ENCODE results near the gene HMGXB4.

The HMGXB4 gene

GRCh38 chr22:35328472-35328885 is 71.2 kb downstream of the HMGXB4 start:
- Histone ChIP-seq H3K27me3 (replicated peaks; ENCODE audit: insufficient read depth, low read length) (no peaks in the 10 kb centered on the region), H3K4me2 (ENCODE audit: low read depth, low read length) (no peak overlapping the region), H3K36me3 (replicated peaks; ENCODE audit: insufficient read depth, low read length) (no peaks in the 10 kb centered on the region), H3K4me1 (ENCODE audit: low read length) (no peaks in the 10 kb centered on the region), H3K4me3 (ENCODE audit: low read length) (no peak overlapping the region), H3F3A (ENCODE audit: insufficient read depth, low read length) (no peaks in the 10 kb centered on the region), H4K20me1 (ENCODE audit: insufficient read depth, low read length) (no peaks in the 10 kb centered on the region), H2AFZ (ENCODE audit: low read length) (no peak overlapping the region), H3K9me2 (replicated peaks; ENCODE audit: insufficient read depth, low read length) (no peaks in the 10 kb centered on the region), H3K27ac (ENCODE audit: low read length) (no peak overlapping the region), H3K9me3 (replicated peaks; ENCODE audit: insufficient read depth, low read length) (no peaks in the 10 kb centered on the region), H3K79me2 (ENCODE audit: low read length) (no peaks in the 10 kb centered on the region), H3K9ac (ENCODE audit: low read length) (no peak overlapping the region)
- no peak for TF ChIP-seq EZH2 (optimal IDR thresholded peaks at IDR 0.05; ENCODE audit: low read depth, low read length)
- no peak for TF ChIP-seq EZH2phosphoT487 (IDR thresholded peaks at IDR 0.05; ENCODE audit: low read length)
- TF ChIP-seq, protein P1, sequence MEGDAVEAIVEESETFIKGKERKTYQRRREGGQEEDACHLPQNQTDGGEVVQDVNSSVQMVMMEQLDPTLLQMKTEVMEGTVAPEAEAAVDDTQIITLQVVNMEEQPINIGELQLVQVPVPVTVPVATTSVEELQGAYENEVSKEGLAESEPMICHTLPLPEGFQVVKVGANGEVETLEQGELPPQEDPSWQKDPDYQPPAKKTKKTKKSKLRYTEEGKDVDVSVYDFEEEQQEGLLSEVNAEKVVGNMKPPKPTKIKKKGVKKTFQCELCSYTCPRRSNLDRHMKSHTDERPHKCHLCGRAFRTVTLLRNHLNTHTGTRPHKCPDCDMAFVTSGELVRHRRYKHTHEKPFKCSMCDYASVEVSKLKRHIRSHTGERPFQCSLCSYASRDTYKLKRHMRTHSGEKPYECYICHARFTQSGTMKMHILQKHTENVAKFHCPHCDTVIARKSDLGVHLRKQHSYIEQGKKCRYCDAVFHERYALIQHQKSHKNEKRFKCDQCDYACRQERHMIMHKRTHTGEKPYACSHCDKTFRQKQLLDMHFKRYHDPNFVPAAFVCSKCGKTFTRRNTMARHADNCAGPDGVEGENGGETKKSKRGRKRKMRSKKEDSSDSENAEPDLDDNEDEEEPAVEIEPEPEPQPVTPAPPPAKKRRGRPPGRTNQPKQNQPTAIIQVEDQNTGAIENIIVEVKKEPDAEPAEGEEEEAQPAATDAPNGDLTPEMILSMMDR (IDR thresholded peaks at IDR 0.05; ENCODE audit: low read length), result no peak
- no peak for DNase-seq

GRCh38 chr22:35329114-35329847 is 72.0 kb downstream of the HMGXB4 start:
- Histone ChIP-seq H2AFZ (ENCODE audit: low read length) (no peak overlapping the region), H3F3A (ENCODE audit: insufficient read depth, low read length) (no peaks in the 10 kb centered on the region), H3K9me2 (replicated peaks; ENCODE audit: insufficient read depth, low read length) (no peaks in the 10 kb centered on the region), H3K9ac (ENCODE audit: low read length) (no peak overlapping the region), H4K20me1 (ENCODE audit: insufficient read depth, low read length) (no peaks in the 10 kb centered on the region), H3K4me3 (ENCODE audit: low read length) (no peak overlapping the region), H3K27me3 (replicated peaks; ENCODE audit: insufficient read depth, low read length) (no peaks in the 10 kb centered on the region), H3K79me2 (ENCODE audit: low read length) (no peaks in the 10 kb centered on the region), H3K4me1 (ENCODE audit: low read length) (no peaks in the 10 kb centered on the region), H3K27ac (ENCODE audit: low read length) (no peak overlapping the region), H3K36me3 (replicated peaks; ENCODE audit: insufficient read depth, low read length) (no peaks in the 10 kb centered on the region), H3K4me2 (ENCODE audit: low read depth, low read length) (no peak overlapping the region), H3K9me3 (replicated peaks; ENCODE audit: insufficient read depth, low read length) (no peaks in the 10 kb centered on the region)
- no peak for DNase-seq
- TF ChIP-seq, protein P1 (IDR thresholded peaks at IDR 0.05; ENCODE audit: low read length), result no peak
- TF ChIP-seq EZH2 (optimal IDR thresholded peaks at IDR 0.05; ENCODE audit: low read depth, low read length), result no peak
- TF ChIP-seq EZH2phosphoT487 (IDR thresholded peaks at IDR 0.05; ENCODE audit: low read length), result no peak

DNA sequence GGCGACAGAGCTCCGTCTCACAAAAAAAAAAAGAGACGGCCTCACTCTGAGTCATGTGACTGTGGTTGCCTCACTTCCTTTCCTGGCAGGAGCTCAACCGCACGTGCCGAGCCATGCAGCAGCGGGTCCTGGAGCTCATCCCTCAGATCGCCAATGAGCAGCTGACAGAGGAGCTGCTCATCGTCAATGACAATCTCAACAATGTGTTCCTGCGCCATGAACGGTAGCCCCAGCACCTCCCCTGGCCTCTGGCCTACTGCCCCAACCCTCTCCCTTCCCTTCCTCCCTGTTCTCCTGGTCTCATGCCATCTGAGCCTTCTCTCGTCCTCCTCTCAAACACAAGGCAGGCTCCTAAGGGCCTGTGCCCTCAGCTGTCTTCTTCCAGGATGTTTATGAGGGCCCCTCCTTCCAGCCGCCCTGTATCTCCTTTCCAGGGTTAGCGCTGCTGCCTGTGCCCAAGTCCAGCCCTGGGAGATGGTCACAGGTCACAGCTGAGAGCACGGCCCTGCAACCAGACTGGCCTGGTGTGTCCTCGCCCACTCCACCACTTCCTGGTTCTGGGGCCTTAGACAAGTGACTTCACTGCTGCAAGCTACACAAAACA is 73.1 kb downstream of the HMGXB4 start:
- Histone ChIP-seq H3K9ac (ENCODE audit: low read length) (no peak overlapping the region), H2AFZ (ENCODE audit: low read length) (no peak overlapping the region), H4K20me1 (ENCODE audit: insufficient read depth, low read length) (no peaks in the 10 kb centered on the region), H3K27ac (ENCODE audit: low read length) (no peak overlapping the region), H3K4me3 (ENCODE audit: low read length) (no peak overlapping the region), H3K27me3 (replicated peaks; ENCODE audit: insufficient read depth, low read length) (no peaks in the 10 kb centered on the region), H3K4me2 (ENCODE audit: low read depth, low read length) (no peak overlapping the region), H3K9me2 (replicated peaks; ENCODE audit: insufficient read depth, low read length) (no peaks in the 10 kb centered on the region), H3K9me3 (replicated peaks; ENCODE audit: insufficient read depth, low read length) (no peaks in the 10 kb centered on the region), H3F3A (ENCODE audit: insufficient read depth, low read length) (no peaks in the 10 kb centered on the region), H3K79me2 (ENCODE audit: low read length) (no peaks in the 10 kb centered on the region), H3K4me1 (ENCODE audit: low read length) (no peaks in the 10 kb centered on the region), H3K36me3 (replicated peaks; ENCODE audit: insufficient read depth, low read length) (no peaks in the 10 kb centered on the region)
- TF ChIP-seq EZH2 (optimal IDR thresholded peaks at IDR 0.05; ENCODE audit: low read depth, low read length) (no peak), EZH2phosphoT487 (IDR thresholded peaks at IDR 0.05; ENCODE audit: low read length) (no peak)
- TF ChIP-seq, protein P1 (IDR thresholded peaks at IDR 0.05; ENCODE audit: low read length), result no peak
- no peak for DNase-seq

Data from MM.1S (cell line).